ENCODE measurements around the gene EXOC2. TPM values are rescaled to one million over a fixed set of nuclear protein-coding genes. Genes with fewer than 3 reads are reported as not detected.
A peak's percentile ranks its signal among the peaks of the same experiment; 100 is the strongest.

The EXOC2 gene
- total and polyA plus RNA-seq, 2 of the 13 experiments (the other 11 are each of a cell fraction or from before 2014, with no cell fraction given) = 12.6 to 22.9 TPM

- TF ChIP-seq ZBTB10 (CRISPR knock-in tag; IDR thresholded peaks at IDR 0.05; ENCODE audit: borderline replicate concordance) (no peak), HNRNPK (IDR thresholded peaks at IDR 0.05; ENCODE audit: low read depth, low read length, poor library complexity, severe bottlenecking) (no peak), MTF2 (CRISPR knock-in tag; IDR thresholded peaks at IDR 0.05; ENCODE audit: borderline replicate concordance) (peak; percentile 83), PRDM10 (CRISPR knock-in tag; IDR thresholded peaks at IDR 0.05; ENCODE audit: low read depth) (no peak), BRCA1 (CRISPR knock-in tag; IDR thresholded peaks at IDR 0.05) (no peak), NCOA2 (CRISPR knock-in tag; IDR thresholded peaks at IDR 0.05) (no peak), SNAI1 (CRISPR knock-in tag; IDR thresholded peaks at IDR 0.05; ENCODE audit: borderline replicate concordance) (no peak), EED (CRISPR knock-in tag; IDR thresholded peaks at IDR 0.05) (no peak; the same call in 1 of the 2 replicates), E2F2 (CRISPR knock-in tag; IDR thresholded peaks at IDR 0.05; ENCODE audit: borderline replicate concordance) (no peak), ZFAT (CRISPR knock-in tag; conservative IDR thresholded peaks at IDR 0.05) (no peak), ZBTB4 (CRISPR knock-in tag; IDR thresholded peaks at IDR 0.05; ENCODE audit: borderline replicate concordance) (no peak), ZNF251 (CRISPR knock-in tag; IDR thresholded peaks at IDR 0.05) (no peak), ZNF362 (CRISPR knock-in tag; IDR thresholded peaks at IDR 0.05; ENCODE audit: borderline replicate concordance) (no peak), ZBTB38 (CRISPR knock-in tag; IDR thresholded peaks at IDR 0.05) (peak; percentile 38; the same call in 1 of the 2 replicates), RBAK (CRISPR knock-in tag; IDR thresholded peaks at IDR 0.05) (no peak)
Observed at GRCh38 chr6:710601-711571, 17.9 kb upstream of the EXOC2 start (continued).

Measured in HepG2 (cell line).